Endothelial cell of umbilical vein (primary cell): ENCODE data around the gene PTDSS2.

Experiments used
- MYC ChIP-seq: IDR thresholded peaks from one replicate; pipeline ENCODE4 v1.6.1; 2011; ENCODE audit warnings: mild to moderate bottlenecking, low read depth, low read length
- TF ChIP-seq, protein P1 (sequence below): IDR thresholded peaks from 2 replicates; pipeline ENCODE4 v1.6.1; 2011; ENCODE audit not compliant: insufficient read depth, insufficient read length

DNA sequence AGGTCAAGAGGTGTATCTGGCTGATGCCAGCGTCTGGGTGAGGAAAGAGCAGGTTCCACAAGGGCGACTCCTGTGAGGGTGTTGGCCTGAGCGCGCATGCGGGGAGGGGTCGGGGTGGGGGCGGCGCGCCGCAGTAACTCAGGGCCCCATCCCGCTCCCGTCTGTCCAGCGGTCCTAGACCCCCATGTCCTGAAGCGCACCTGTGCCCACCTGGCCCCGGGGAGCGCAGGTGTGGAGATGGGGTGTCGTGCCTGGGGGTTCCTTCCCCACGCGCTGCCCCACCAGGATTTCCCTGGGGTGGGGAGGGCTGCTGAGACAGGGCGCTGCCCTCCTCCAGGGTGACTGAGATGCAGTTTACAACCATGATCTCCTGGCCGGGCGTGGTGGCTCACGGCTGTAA is 36.1 kb downstream of the PTDSS2 start:
- no peak for TF ChIP-seq MYC
- TF ChIP-seq, protein P1, sequence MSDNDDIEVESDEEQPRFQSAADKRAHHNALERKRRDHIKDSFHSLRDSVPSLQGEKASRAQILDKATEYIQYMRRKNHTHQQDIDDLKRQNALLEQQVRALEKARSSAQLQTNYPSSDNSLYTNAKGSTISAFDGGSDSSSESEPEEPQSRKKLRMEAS: no peak
